HG02610 (cell line): Measurements from ENCODE around the gene OLA1.

Source experiments
- ATAC-seq: cut with Tn5 transposase; IDR thresholded peaks from one replicate; pipeline ENCODE4 v1.9.1; 2021; ENCODE audit warnings: mild to moderate bottlenecking, moderate library complexity; ENCODE audit not compliant: unreplicated experiment

The OLA1 gene

GRCh38 chr2:174072069-174072468, 176.3 kb downstream of the OLA1 start:
- ATAC-seq = no peak

- ATAC-seq = no peak
These were observed 177.0 kb downstream of the OLA1 start for GRCh38 chr2:174071321-174071720.

GRCh38 chr2:174070281-174070680, 178.1 kb downstream of the OLA1 start:
- no peak for ATAC-seq

- ATAC-seq = no peak
These were observed 180.5 kb downstream of the OLA1 start for GRCh38 chr2:174067815-174068214.

- ATAC-seq = no peak
These were observed 181.5 kb downstream of the OLA1 start for GRCh38 chr2:174066871-174067270.

GRCh38 chr2:174063492-174064092, 184.7 kb downstream of the OLA1 start:
- ATAC-seq = no peak

GRCh38 chr2:174062934-174063333, 185.4 kb downstream of the OLA1 start:
- no peak for ATAC-seq

GRCh38 chr2:174059884-174060244, 188.5 kb downstream of the OLA1 start:
- ATAC-seq = no peak

GRCh38 chr2:174059178-174059883, 189.0 kb downstream of the OLA1 start:
- ATAC-seq = no peak

GRCh38 chr2:174058456-174058855, 189.9 kb downstream of the OLA1 start:
- no peak for ATAC-seq

- ATAC-seq = no peak
These were observed 190.3 kb downstream of the OLA1 start for GRCh38 chr2:174058026-174058425.

GRCh38 chr2:174054926-174055325, 193.4 kb downstream of the OLA1 start:
- no peak for ATAC-seq

GRCh38 chr2:174053355-174054151, 194.8 kb downstream of the OLA1 start:
- no peak for ATAC-seq

GRCh38 chr2:174052584-174052976, 195.8 kb downstream of the OLA1 start:
- no peak for ATAC-seq

- ATAC-seq = no peak
These were observed 196.4 kb downstream of the OLA1 start for GRCh38 chr2:174051741-174052583.

GRCh38 chr2:174051068-174051467, 197.3 kb downstream of the OLA1 start:
- no peak for ATAC-seq

GRCh38 chr2:174049895-174050294, 198.4 kb downstream of the OLA1 start:
- no peak for ATAC-seq

- no peak for ATAC-seq
These were observed 200.1 kb downstream of the OLA1 start for GRCh38 chr2:174048243-174048642.

GRCh38 chr2:174047746-174048145, 200.6 kb downstream of the OLA1 start:
- ATAC-seq = no peak

- ATAC-seq = no peak
These were observed 202.2 kb downstream of the OLA1 start for GRCh38 chr2:174046172-174046571.

GRCh38 chr2:174044556-174044955, 203.8 kb downstream of the OLA1 start:
- ATAC-seq = no peak
